ENCODE results near the gene ABCB1. TPM values are rescaled to one million over a fixed set of nuclear protein-coding genes. Genes with fewer than 3 reads are reported as not detected.

Gene ABCB1
- total RNA-seq, 2 experiments from 2014 or later, result 8.8 to 8.9 TPM

GRCh38 chr7:87570178-87570577, 30.5 kb downstream of the ABCB1 start:
- Mint-ChIP-seq H3K4me3 (no peak overlapping the region), H3K36me3 (ENCODE audit: low read depth) (peaks cover 14% of the 10 kb centered on the region), H3K9me3 (peaks cover 2% of the 10 kb centered on the region), H3K27me3 (no peaks in the 10 kb centered on the region), H3K4me1 (ENCODE audit: low read depth) (peaks cover 24% of the 10 kb centered on the region), H3K27ac (no peak overlapping the region)
- ChIA-PET CTCF (interaction anchor here (0.6 to 1.0 kb wide), 2 partner anchors 11 to 31 kb away, joined by 3 read pairs; partner anchors contain the start of gene ABCB1), POLR2A (no interaction called here)
- intact Hi-C loops (cut with micrococcal nuclease), result no loop called here
- ATAC-seq (no peak), DNase-seq (no peak)
- no peak for TF ChIP-seq CTCF (IDR thresholded peaks at IDR 0.05)

GRCh38 chr7:87567052-87567451, 33.6 kb downstream of the ABCB1 start:
- TF ChIP-seq CTCF (IDR thresholded peaks at IDR 0.05), result no peak
- DNase-seq (no peak), ATAC-seq (no peak)
- ChIA-PET POLR2A (no interaction called here), CTCF (no interaction called here)
- peaks cover 14% of the 10 kb centered on the region for H3K36me3 Mint-ChIP-seq (ENCODE audit: low read depth)
- peaks cover 12% of the 10 kb centered on the region for H3K4me1 Mint-ChIP-seq (ENCODE audit: low read depth)
- no peaks in the 10 kb centered on the region for H3K9me3 Mint-ChIP-seq
- H3K27ac Mint-ChIP-seq, result no peak overlapping the region
- no peak overlapping the region for H3K4me3 Mint-ChIP-seq
- intact Hi-C loops (cut with micrococcal nuclease), result no loop called here
- H3K27me3 Mint-ChIP-seq, result no peaks in the 10 kb centered on the region

GRCh38 chr7:87566311-87566900, 34.3 kb downstream of the ABCB1 start:
- CTCF ChIA-PET, result interaction anchor here (0.9 kb wide), 1 partner anchor 31 kb away, joined by 3 read pairs; no protein-coding TSS in a partner anchor
- Mint-ChIP-seq H3K27ac (no peak overlapping the region), H3K4me3 (no peak overlapping the region), H3K27me3 (no peaks in the 10 kb centered on the region), H3K36me3 (ENCODE audit: low read depth) (peaks cover 14% of the 10 kb centered on the region), H3K9me3 (no peaks in the 10 kb centered on the region), H3K4me1 (ENCODE audit: low read depth) (peaks cover 9% of the 10 kb centered on the region)
- intact Hi-C loops (cut with micrococcal nuclease), result no loop called here
- TF ChIP-seq CTCF (IDR thresholded peaks at IDR 0.05), result no peak
- DNase-seq, result no peak
- POLR2A ChIA-PET, result no interaction called here
- ATAC-seq, result no peak

- TF ChIP-seq CTCF (IDR thresholded peaks at IDR 0.05), result no peak
- Mint-ChIP-seq H3K36me3 (ENCODE audit: low read depth) (peaks cover 14% of the 10 kb centered on the region), H3K27me3 (no peaks in the 10 kb centered on the region), H3K9me3 (no peaks in the 10 kb centered on the region), H3K4me1 (ENCODE audit: low read depth) (peaks cover 4% of the 10 kb centered on the region), H3K4me3 (no peak overlapping the region), H3K27ac (no peak overlapping the region)
- ChIA-PET POLR2A (no interaction called here), CTCF (interaction anchor here (0.9 kb wide), 1 partner anchor 31 kb away, joined by 3 read pairs; no protein-coding TSS in a partner anchor)
- intact Hi-C loops (cut with micrococcal nuclease), result no loop called here
- ATAC-seq (no peak), DNase-seq (no peak)
Observed at GRCh38 chr7:87565877-87566276, 34.8 kb downstream of the ABCB1 start.

- peak; percentile 73 for ATAC-seq
- Mint-ChIP-seq H3K9me3 (no peaks in the 10 kb centered on the region), H3K27me3 (no peaks in the 10 kb centered on the region), H3K27ac (no peak overlapping the region), H3K4me1 (ENCODE audit: low read depth) (peaks cover 4% of the 10 kb centered on the region), H3K36me3 (ENCODE audit: low read depth) (peaks cover 14% of the 10 kb centered on the region), H3K4me3 (no peak overlapping the region)
- ChIA-PET CTCF (interaction anchor here (1.0 to 1.8 kb wide), 7 partner anchors 9 to 150 kb away, joined by 3 to 8 read pairs (median 3); no protein-coding TSS in a partner anchor), POLR2A (no interaction called here)
- intact Hi-C loops (cut with micrococcal nuclease), result no loop called here
- peak; percentile 49 for TF ChIP-seq CTCF (IDR thresholded peaks at IDR 0.05)
- peak; percentile 43 for DNase-seq
Observed at GRCh38 chr7:87564296-87564963, 36.3 kb downstream of the ABCB1 start.
